NB4 (cell line): ENCODE data around the gene OPN1MW.

ENCODE experiments used
- POLR2A ChIP-seq: IDR thresholded peaks from 2 replicates; pipeline ENCODE4 v1.6.1; 2011; ENCODE audit warnings: mild to moderate bottlenecking; ENCODE audit not compliant: insufficient read length; ENCODE audit errors: extremely low read depth
- TF ChIP-seq, protein P1 (sequence below): IDR thresholded peaks from one replicate; pipeline ENCODE4 v1.5.1; 2012; ENCODE audit warnings: low read depth, low read length

DNA sequence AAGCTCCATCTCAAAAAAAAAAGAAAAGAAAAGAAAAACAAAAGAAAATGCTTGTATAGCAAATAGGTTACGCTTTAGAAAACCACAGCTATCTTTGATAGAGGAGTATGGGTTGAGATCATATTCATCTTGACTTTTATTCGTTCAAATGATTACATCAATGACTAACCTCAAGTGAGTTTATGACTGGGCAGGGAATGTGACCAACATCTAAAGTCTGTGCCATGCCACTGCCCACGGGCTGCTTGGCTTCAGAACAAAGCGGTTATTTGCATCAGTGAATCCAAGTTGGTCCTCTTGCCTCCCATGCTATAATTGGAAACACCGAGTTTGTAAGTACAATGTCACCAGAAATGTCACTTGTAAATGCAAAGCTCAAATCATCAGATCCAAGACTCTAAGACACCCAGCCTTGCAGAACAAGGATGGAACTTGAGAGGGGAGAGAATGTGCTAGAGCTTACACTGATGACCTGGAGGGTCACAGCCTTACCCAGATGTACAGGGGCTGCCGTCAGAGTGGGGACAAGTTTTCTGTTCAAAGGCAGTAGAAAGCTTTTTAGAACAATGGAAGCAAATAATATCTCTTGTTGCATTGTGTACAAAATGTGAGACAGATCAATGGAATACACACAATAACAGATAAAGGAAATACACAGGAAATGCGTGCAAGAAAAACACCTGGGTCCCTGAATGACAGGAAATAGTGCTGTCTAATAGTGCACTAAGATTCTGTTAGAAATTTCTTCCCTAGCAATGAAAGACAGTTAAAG lies 46.8 kb upstream of the OPN1MW start:
- TF ChIP-seq, protein P1, sequence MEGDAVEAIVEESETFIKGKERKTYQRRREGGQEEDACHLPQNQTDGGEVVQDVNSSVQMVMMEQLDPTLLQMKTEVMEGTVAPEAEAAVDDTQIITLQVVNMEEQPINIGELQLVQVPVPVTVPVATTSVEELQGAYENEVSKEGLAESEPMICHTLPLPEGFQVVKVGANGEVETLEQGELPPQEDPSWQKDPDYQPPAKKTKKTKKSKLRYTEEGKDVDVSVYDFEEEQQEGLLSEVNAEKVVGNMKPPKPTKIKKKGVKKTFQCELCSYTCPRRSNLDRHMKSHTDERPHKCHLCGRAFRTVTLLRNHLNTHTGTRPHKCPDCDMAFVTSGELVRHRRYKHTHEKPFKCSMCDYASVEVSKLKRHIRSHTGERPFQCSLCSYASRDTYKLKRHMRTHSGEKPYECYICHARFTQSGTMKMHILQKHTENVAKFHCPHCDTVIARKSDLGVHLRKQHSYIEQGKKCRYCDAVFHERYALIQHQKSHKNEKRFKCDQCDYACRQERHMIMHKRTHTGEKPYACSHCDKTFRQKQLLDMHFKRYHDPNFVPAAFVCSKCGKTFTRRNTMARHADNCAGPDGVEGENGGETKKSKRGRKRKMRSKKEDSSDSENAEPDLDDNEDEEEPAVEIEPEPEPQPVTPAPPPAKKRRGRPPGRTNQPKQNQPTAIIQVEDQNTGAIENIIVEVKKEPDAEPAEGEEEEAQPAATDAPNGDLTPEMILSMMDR: no peak
- no peak for TF ChIP-seq POLR2A
